Measurements from ENCODE around the gene RNF114.

DNA sequence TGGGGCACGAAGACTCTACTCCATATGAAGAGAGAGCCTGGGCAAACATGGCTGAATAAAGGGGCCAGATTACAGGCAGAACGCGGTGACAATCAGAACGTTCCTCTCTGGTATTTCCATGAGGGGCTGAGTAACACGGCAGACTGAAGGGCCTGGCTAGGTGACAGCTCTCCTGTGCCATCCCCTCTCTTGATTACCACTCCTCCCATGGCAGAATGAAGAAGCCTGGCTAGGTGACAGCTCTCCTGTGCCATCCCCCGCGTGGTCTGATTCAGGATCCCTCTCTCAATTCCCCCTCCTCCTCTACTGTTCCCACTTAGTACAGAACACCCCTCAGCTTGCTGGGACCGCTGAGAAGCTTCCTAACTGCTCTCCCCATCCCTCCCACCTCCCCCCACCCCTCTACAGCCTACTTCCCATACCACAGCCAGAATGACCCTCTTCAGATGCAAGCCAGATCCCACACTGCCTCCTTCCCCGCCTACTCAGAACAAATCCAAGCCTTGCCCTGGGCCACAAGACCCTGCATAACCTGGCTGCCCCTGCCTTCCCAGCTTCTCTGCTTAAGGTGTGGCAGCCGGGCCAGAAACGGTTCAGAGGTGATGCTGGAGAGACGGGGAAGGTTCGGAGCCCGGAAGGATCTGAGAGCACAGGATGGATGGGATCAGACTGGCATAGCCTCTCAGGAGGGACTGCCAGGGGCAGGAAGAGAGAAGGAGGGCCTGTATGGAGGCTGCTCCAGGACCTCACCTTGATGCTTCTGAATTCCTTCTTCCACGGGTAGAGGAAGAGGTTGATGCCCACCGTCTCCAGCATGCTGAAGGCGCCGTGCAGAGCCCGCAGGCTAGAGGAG lies 28.6 kb upstream of the RNF114 start:
- TF ChIP-seq POLR2AphosphoS5 (IDR thresholded peaks at IDR 0.05) (no peak), CTCF (IDR thresholded peaks at IDR 0.05) (no peak), POLR2A (IDR thresholded peaks at IDR 0.05) (no peak), EP300 (IDR thresholded peaks at IDR 0.05) (no peak)
